Neural cell (in vitro differentiated cells): ENCODE results near the gene ZNF786. TPM values are rescaled to one million over a fixed set of nuclear protein-coding genes. Genes with fewer than 3 reads are reported as not detected.
"Not testable (repeated sequence)": the region's sequence is repeated elsewhere in the genome, so short reads cannot be mapped to it uniquely, and the experiment has no call there.

Experiments
- H2AFZ ChIP-seq: fragments of 200-600, 300-800 bp; sonication (generic), shearing (Covaris generic); 2 replicates; pipeline ENCODE4 v1.6.0; 2014; ENCODE audit warnings: low read depth, mild to moderate bottlenecking, antibody characterized with exemption, low read length, moderate library complexity
- H3F3A ChIP-seq: fragments of 200-600 bp; shearing (Covaris generic); 2 replicates; pipeline ENCODE4 v1.6.1; 2016; ENCODE audit warnings: mild to moderate bottlenecking, moderate library complexity, mixed read lengths, antibody characterized with exemption, low read length; ENCODE audit not compliant: insufficient read depth, poor library complexity, severe bottlenecking
- H3K27ac ChIP-seq: fragments of 200-600, 300-800 bp; sonication (generic), shearing (Covaris generic); 2 replicates; pipeline ENCODE4 v1.5.1; 2014; ENCODE audit warnings: mild to moderate bottlenecking, low read length, moderate library complexity
- H3K27me3 ChIP-seq: fragments of 300-800, 200-600 bp; sonication (generic), shearing (Covaris generic); 2 replicates; pipeline ENCODE4 v1.6.0; 2014; ENCODE audit warnings: mild to moderate bottlenecking, low read depth, low read length, moderate library complexity; ENCODE audit not compliant: insufficient read depth
- H3K36me3 ChIP-seq: fragments of 300-800, 200-600 bp; sonication (generic), shearing (Covaris generic); 2 replicates; pipeline ENCODE4 v1.5.1; 2014; ENCODE audit warnings: mild to moderate bottlenecking, antibody characterized with exemption, low read length, moderate library complexity; ENCODE audit not compliant: insufficient read depth
- H3K4me2 ChIP-seq: fragments of 300-800, 200-600 bp; sonication (generic), shearing (Covaris generic); 2 replicates; pipeline ENCODE4 v1.6.0; 2014; ENCODE audit warnings: mild to moderate bottlenecking, low read length
- H3K4me3 ChIP-seq: fragments of 300-800, 200-600 bp; sonication (generic), shearing (Covaris generic); 2 replicates; pipeline ENCODE4 v1.5.1; 2014; ENCODE audit warnings: mild to moderate bottlenecking, low read length, moderate library complexity
- H3K79me2 ChIP-seq: fragments of 200-600 bp; shearing (Covaris generic); replicated peaks from 2 replicates; pipeline ENCODE4 v1.6.0; 2014; ENCODE audit warnings: mild to moderate bottlenecking, low read length, moderate library complexity; ENCODE audit not compliant: insufficient read depth
- H3K9ac ChIP-seq: fragments of 300-800, 200-600 bp; sonication (generic), shearing (Covaris generic); 2 replicates; pipeline ENCODE4 v1.6.1; 2016; ENCODE audit warnings: mild to moderate bottlenecking, low read length, mixed read lengths
- H3K9me2 ChIP-seq: fragments of 200-600 bp; shearing (Covaris generic); 2 replicates; pipeline ENCODE4 v1.6.1; 2016; ENCODE audit warnings: mild to moderate bottlenecking, low read length, mixed read lengths; ENCODE audit not compliant: insufficient read depth
- H3K9me3 ChIP-seq: fragments of 200-600, 300-800 bp; sonication (generic), shearing (Covaris generic); 2 replicates; pipeline ENCODE4 v1.6.1; 2016; ENCODE audit warnings: mild to moderate bottlenecking, mixed run types, low read length, moderate library complexity, mixed read lengths
- H4K20me1 ChIP-seq: fragments of 200-600 bp; shearing (Covaris generic); 2 replicates; pipeline ENCODE4 v1.6.1; 2016; ENCODE audit warnings: mild to moderate bottlenecking, mixed run types; ENCODE audit not compliant: insufficient read depth
- EP300 ChIP-seq: fragments of 450-650 bp; conservative IDR thresholded peaks from 2 replicates; pipeline ENCODE4 v1.6.1; 2014; ENCODE audit warnings: antibody characterized with exemption, mild to moderate bottlenecking, moderate library complexity; ENCODE audit not compliant: poor library complexity, severe bottlenecking
- EZH2 ChIP-seq: fragments of 200-600, 300-800 bp; shearing (Covaris generic), sonication (generic); IDR thresholded peaks from 2 replicates; pipeline ENCODE4 v1.6.1; 2014; ENCODE audit warnings: antibody characterized with exemption, low read length, borderline replicate concordance, mild to moderate bottlenecking; ENCODE audit not compliant: insufficient read depth, poor library complexity, severe bottlenecking
- MXI1 ChIP-seq: fragments of 450-650 bp; conservative IDR thresholded peaks from 2 replicates; pipeline ENCODE4 v1.6.1; 2014; ENCODE audit warnings: antibody characterized with exemption, mild to moderate bottlenecking; ENCODE audit not compliant: poor library complexity, severe bottlenecking
- POLR2AphosphoS5 ChIP-seq: IDR thresholded peaks from 2 replicates; pipeline ENCODE4 v1.6.1; 2012
- RAD21 ChIP-seq: fragments of 450-650 bp; conservative IDR thresholded peaks from 2 replicates; pipeline ENCODE4 v1.6.1; 2014; ENCODE audit warnings: antibody characterized with exemption, mild to moderate bottlenecking, moderate library complexity
- REST ChIP-seq: IDR thresholded peaks from 2 replicates; pipeline ENCODE4 v1.6.1; 2012; ENCODE audit warnings: borderline replicate concordance
- SMC3 ChIP-seq: fragments of 450-650 bp; conservative IDR thresholded peaks from 2 replicates; pipeline ENCODE4 v1.6.1; 2014; ENCODE audit warnings: antibody characterized with exemption, mild to moderate bottlenecking, moderate library complexity; ENCODE audit not compliant: poor library complexity
- TAF1 ChIP-seq: IDR thresholded peaks from 2 replicates; pipeline ENCODE4 v1.6.1; 2012; ENCODE audit warnings: low read depth
- polyA plus RNA-seq: library from polyadenylated mRNA; depleted of rRNA; stranded (reverse); fragments of >200 nt; gene quantifications from 2 replicates; pipeline ENCODE4 v1.2.3, GENCODE V29; 2014
- TF ChIP-seq, protein P1 (sequence below): fragments of 450-650 bp; IDR thresholded peaks from 2 replicates; pipeline ENCODE4 v1.5.1; 2014; ENCODE audit warnings: antibody characterized with exemption, mild to moderate bottlenecking, moderate library complexity; ENCODE audit not compliant: poor library complexity, severe bottlenecking

Gene ZNF786
- polyA plus RNA-seq, 1 donor from 2014 or later: 7.8 TPM

DNA sequence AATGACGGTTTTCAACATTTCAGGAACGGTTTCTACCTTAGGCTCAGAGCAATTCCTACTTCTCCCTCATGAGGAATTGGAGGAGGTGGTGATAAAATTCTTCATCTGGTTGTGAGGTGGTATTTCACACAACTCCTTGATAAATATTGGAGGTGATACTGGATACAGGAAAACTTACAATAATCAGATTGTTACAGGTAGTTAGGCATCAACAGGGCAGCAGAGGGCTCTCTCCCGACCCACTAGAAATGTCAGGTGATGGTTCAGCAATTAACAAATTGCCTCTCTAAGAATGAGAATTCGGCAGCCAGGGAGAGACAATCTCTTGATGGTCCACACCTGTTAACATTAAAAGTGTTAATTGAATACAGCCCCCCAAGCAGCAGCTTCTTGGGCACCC is 22.6 kb downstream of the ZNF786 start:
- H3K9ac ChIP-seq: no peak overlapping the region
- no peak overlapping the region for H2AFZ ChIP-seq
- no peaks in the 10 kb centered on the region for H3K79me2 ChIP-seq
- H3K9me2 ChIP-seq: no peaks in the 10 kb centered on the region
- TF ChIP-seq TAF1 (no peak), RAD21 (no peak), EP300 (no peak), SMC3 (no peak)
- H3F3A ChIP-seq: no peaks in the 10 kb centered on the region
- H3K4me2 ChIP-seq: no peak overlapping the region
- H4K20me1 ChIP-seq: no peaks in the 10 kb centered on the region
- no peaks in the 10 kb centered on the region for H3K27me3 ChIP-seq
- no peak overlapping the region for H3K4me3 ChIP-seq
- H3K9me3 ChIP-seq: no peaks in the 10 kb centered on the region
- H3K36me3 ChIP-seq: no peaks in the 10 kb centered on the region
- H3K27ac ChIP-seq: no peak overlapping the region

- no peak overlapping the region for H3K4me2 ChIP-seq
- no peaks in the 10 kb centered on the region for H3K79me2 ChIP-seq
- H3K36me3 ChIP-seq: no peaks in the 10 kb centered on the region
- H2AFZ ChIP-seq: no peak overlapping the region
- TF ChIP-seq MXI1 (no peak), RAD21 (no peak), POLR2AphosphoS5 (no peak), REST (no peak), EP300 (no peak), SMC3 (no peak), EZH2 (no peak), TAF1 (no peak)
- TF ChIP-seq, protein P1, sequence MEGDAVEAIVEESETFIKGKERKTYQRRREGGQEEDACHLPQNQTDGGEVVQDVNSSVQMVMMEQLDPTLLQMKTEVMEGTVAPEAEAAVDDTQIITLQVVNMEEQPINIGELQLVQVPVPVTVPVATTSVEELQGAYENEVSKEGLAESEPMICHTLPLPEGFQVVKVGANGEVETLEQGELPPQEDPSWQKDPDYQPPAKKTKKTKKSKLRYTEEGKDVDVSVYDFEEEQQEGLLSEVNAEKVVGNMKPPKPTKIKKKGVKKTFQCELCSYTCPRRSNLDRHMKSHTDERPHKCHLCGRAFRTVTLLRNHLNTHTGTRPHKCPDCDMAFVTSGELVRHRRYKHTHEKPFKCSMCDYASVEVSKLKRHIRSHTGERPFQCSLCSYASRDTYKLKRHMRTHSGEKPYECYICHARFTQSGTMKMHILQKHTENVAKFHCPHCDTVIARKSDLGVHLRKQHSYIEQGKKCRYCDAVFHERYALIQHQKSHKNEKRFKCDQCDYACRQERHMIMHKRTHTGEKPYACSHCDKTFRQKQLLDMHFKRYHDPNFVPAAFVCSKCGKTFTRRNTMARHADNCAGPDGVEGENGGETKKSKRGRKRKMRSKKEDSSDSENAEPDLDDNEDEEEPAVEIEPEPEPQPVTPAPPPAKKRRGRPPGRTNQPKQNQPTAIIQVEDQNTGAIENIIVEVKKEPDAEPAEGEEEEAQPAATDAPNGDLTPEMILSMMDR: no peak
- no peaks in the 10 kb centered on the region for H3F3A ChIP-seq
- H3K9me2 ChIP-seq: no peaks in the 10 kb centered on the region
- H3K9me3 ChIP-seq: no peaks in the 10 kb centered on the region
- H3K9ac ChIP-seq: no peak overlapping the region
- no peak overlapping the region for H3K27ac ChIP-seq
- no peaks in the 10 kb centered on the region for H4K20me1 ChIP-seq
- H3K27me3 ChIP-seq: no peaks in the 10 kb centered on the region
- H3K4me3 ChIP-seq: no peak overlapping the region
Measured at GRCh38 chr7:149063476-149063875, 27.0 kb downstream of the ZNF786 start.

- not testable (repeated sequence) for H3K9me3 ChIP-seq, H3K36me3 ChIP-seq, H3F3A ChIP-seq, H4K20me1 ChIP-seq, H3K79me2 ChIP-seq, H2AFZ ChIP-seq, H3K27me3 ChIP-seq, H3K9ac ChIP-seq, H3K4me2 ChIP-seq, H3K9me2 ChIP-seq, H3K27ac ChIP-seq, H3K4me3 ChIP-seq
Measured at GRCh38 chr7:149062217-149062899, 28.2 kb downstream of the ZNF786 start.
